ENCODE measurements around the gene HCN4. TPM values are rescaled to one million over a fixed set of nuclear protein-coding genes. Genes with fewer than 3 reads are reported as not detected.
A peak's percentile ranks its signal among the peaks of the same experiment; 100 is the strongest.

Gene HCN4
- polyA plus RNA-seq, 4 donors: 0.13 to 0.45 (median 0.27) TPM

DNA sequence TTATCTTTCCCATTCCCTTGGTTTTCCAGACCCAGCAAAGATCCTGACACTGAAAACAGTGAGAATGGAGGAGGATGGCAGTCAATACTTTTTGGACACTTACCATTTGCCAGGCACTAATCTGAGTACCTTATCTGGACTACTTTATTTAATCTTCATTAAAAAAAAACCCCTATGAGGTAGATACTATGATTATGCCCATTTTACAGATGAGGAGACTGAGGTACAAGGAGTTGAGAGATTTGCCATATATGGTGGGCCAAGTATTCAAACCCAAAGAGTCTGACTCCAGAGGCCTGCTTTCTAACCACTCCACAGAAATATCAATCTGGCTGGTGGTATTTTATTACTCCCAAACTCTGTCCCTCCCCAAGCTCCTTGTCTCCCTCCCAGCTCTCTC lies 19.6 kb downstream of the HCN4 start:
- FAIRE-seq (no peak), DNase-seq (no peak)
- no peaks in the 10 kb centered on the region for H3K9me3 ChIP-seq (ENCODE audit: control insufficient read depth in 2 of 2, insufficient read depth in 1 of 2, low read depth in 1 of 2, low read length in 1 of 2)
- H3K4me1 ChIP-seq (ENCODE audit: control insufficient read depth in 3 of 3, insufficient read depth in 2 of 3, low read depth in 1 of 3, low read length in 2 of 3): no peaks in the 10 kb centered on the region
- H3K27ac ChIP-seq (ENCODE audit: low read depth in 1 of 3, low read length in 2 of 3): no peak overlapping the region
- H3K27me3 ChIP-seq (ENCODE audit: control insufficient read depth in 3 of 3, insufficient read depth in 3 of 3, low read length in 3 of 3): peaks cover 0 to 13% (median 3%) of the 10 kb centered on the region in 3 donors
- H3K4me3 ChIP-seq (ENCODE audit: low read depth in 1 of 3, low read length in 3 of 3): no peak overlapping the region
- no peaks in the 10 kb centered on the region for H3K36me3 ChIP-seq (ENCODE audit: control insufficient read depth in 3 of 3, insufficient read depth in 2 of 3, low read depth in 1 of 3, low read length in 3 of 3)

DNA sequence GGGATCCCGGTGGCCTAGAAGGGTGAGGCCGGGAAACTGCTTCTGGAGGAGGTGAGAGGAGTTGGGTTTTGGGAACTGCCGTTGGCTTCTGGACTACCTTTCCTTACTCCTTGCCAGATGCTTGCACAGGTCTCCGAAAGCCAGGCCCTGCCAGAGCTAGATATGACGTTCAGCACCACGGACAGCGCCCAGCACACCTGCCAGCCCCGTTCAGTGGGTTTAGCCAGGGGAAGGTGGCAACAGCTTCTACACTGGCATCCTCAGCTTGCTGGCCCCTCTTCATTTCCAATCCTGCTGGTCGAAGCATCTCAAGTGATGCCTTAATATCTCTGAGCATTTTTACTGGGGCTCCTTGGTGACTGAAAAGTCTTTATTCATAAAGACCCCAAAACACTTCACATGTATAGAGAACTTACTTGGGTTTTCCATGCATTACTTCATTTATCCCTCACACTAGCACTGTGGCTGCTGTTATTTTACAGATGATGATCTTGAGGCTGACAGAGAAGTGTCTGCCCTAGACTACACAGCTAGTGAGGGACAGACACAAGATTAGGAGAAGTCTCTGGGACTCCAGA lies 21.9 kb downstream of the HCN4 start:
- no peak overlapping the region for H3K27ac ChIP-seq (ENCODE audit: low read depth in 1 of 3, low read length in 2 of 3)
- WGBS, 3 donors: 9 to 24% (median 16%) methylated on average over 9 of the region's 9 CpGs
- DNase-seq (peak; percentile 67 to 83), FAIRE-seq (no peak)
- H3K27me3 ChIP-seq (ENCODE audit: control insufficient read depth in 3 of 3, insufficient read depth in 3 of 3, low read length in 3 of 3): peaks cover 0 to 10% (median 0%) of the 10 kb centered on the region in 3 donors
- H3K4me3 ChIP-seq (ENCODE audit: low read depth in 1 of 3, low read length in 3 of 3): no peak overlapping the region
- H3K9me3 ChIP-seq (ENCODE audit: control insufficient read depth in 2 of 2, insufficient read depth in 1 of 2, low read depth in 1 of 2, low read length in 1 of 2): peaks cover 0 to 4% of the 10 kb centered on the region in 2 donors
- H3K36me3 ChIP-seq (ENCODE audit: control insufficient read depth in 3 of 3, insufficient read depth in 2 of 3, low read depth in 1 of 3, low read length in 3 of 3): no peaks in the 10 kb centered on the region
- no peaks in the 10 kb centered on the region for H3K4me1 ChIP-seq (ENCODE audit: control insufficient read depth in 3 of 3, insufficient read depth in 2 of 3, low read depth in 1 of 3, low read length in 2 of 3)

DNA sequence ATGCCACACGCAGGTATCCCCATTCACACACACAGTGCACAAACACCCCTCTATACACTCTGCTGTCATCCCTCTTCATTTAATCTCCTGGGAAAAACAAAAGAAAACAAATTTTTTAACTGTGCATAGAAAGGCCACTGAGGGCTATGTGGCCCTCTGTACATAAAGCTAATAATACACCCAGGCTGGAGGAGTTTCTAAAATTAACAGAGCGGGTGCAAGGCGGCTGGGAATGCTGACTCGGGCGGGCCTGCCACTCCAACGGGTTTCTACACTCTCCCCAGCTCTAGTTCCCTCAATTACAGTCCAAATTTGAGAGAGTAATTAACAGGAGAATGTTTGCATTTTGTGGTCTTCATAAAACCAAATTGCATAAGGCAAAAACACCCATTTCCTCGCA lies 23.1 kb downstream of the HCN4 start:
- 79 to 81% (median 79%) methylated on average over 7 of the region's 7 CpGs for WGBS, 3 donors
- no peak for DNase-seq
- H3K9me3 ChIP-seq (ENCODE audit: control insufficient read depth in 2 of 2, insufficient read depth in 1 of 2, low read depth in 1 of 2, low read length in 1 of 2): peaks cover 0 to 4% of the 10 kb centered on the region in 2 donors
- FAIRE-seq: no peak
- peaks cover 0 to 5% (median 0%) of the 10 kb centered on the region in 3 donors for H3K27me3 ChIP-seq (ENCODE audit: control insufficient read depth in 3 of 3, insufficient read depth in 3 of 3, low read length in 3 of 3)
- H3K4me3 ChIP-seq (ENCODE audit: low read depth in 1 of 3, low read length in 3 of 3): no peak overlapping the region
- no peaks in the 10 kb centered on the region for H3K36me3 ChIP-seq (ENCODE audit: control insufficient read depth in 3 of 3, insufficient read depth in 2 of 3, low read depth in 1 of 3, low read length in 3 of 3)
- H3K27ac ChIP-seq (ENCODE audit: low read depth in 1 of 3, low read length in 2 of 3): no peak overlapping the region
- no peaks in the 10 kb centered on the region for H3K4me1 ChIP-seq (ENCODE audit: control insufficient read depth in 3 of 3, insufficient read depth in 2 of 3, low read depth in 1 of 3, low read length in 2 of 3)

DNA sequence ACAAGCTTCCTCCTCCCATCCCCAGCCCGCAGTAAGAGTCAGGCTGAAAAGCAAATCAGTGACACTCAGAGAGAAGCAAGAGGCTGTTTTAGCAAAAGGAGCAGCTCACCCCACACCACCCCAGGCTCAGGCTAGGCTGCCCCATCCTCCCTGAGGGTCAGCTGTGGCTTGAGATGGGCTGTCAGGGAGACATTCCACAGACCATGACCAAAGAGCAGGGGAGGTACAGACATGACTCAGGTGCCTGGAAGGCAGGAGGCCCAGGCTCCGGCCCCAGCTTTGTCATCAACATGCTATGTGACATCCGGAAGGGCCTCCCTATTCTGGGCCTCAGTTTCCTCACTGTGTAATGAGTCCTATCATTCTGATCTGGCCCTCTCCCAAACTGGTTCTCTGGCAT lies 24.7 kb downstream of the HCN4 start:
- no peak for DNase-seq
- Histone ChIP-seq H3K27me3 (ENCODE audit: control insufficient read depth in 3 of 3, insufficient read depth in 3 of 3, low read length in 3 of 3) (no peaks in the 10 kb centered on the region), H3K9me3 (ENCODE audit: control insufficient read depth in 2 of 2, insufficient read depth in 1 of 2, low read depth in 1 of 2, low read length in 1 of 2) (peaks cover 0 to 4% of the 10 kb centered on the region in 2 donors), H3K27ac (ENCODE audit: low read depth in 1 of 3, low read length in 2 of 3) (no peak overlapping the region), H3K36me3 (ENCODE audit: control insufficient read depth in 3 of 3, insufficient read depth in 2 of 3, low read depth in 1 of 3, low read length in 3 of 3) (no peaks in the 10 kb centered on the region), H3K4me1 (ENCODE audit: control insufficient read depth in 3 of 3, insufficient read depth in 2 of 3, low read depth in 1 of 3, low read length in 2 of 3) (no peaks in the 10 kb centered on the region), H3K4me3 (ENCODE audit: low read depth in 1 of 3, low read length in 3 of 3) (no peak overlapping the region)
- FAIRE-seq: no peak
- WGBS, 3 donors: 76 to 86% (median 83%) methylated on average over 3 of the region's 3 CpGs

- Histone ChIP-seq H3K4me3 (ENCODE audit: low read depth in 1 of 3, low read length in 3 of 3) (no peak overlapping the region), H3K36me3 (ENCODE audit: control insufficient read depth in 3 of 3, insufficient read depth in 2 of 3, low read depth in 1 of 3, low read length in 3 of 3) (no peaks in the 10 kb centered on the region), H3K4me1 (ENCODE audit: control insufficient read depth in 3 of 3, insufficient read depth in 2 of 3, low read depth in 1 of 3, low read length in 2 of 3) (no peaks in the 10 kb centered on the region), H3K27me3 (ENCODE audit: control insufficient read depth in 3 of 3, insufficient read depth in 3 of 3, low read length in 3 of 3) (peaks cover 0 to 2% (median 0%) of the 10 kb centered on the region in 3 donors), H3K27ac (ENCODE audit: low read depth in 1 of 3, low read length in 2 of 3) (no peak overlapping the region), H3K9me3 (ENCODE audit: control insufficient read depth in 2 of 2, insufficient read depth in 1 of 2, low read depth in 1 of 2, low read length in 1 of 2) (peaks cover 0 to 4% of the 10 kb centered on the region in 2 donors)
- WGBS, 3 donors: 80 to 83% (median 81%) methylated on average over 14 of the region's 14 CpGs
- FAIRE-seq (no peak), DNase-seq (no peak)
Measured at GRCh38 chr15:73341886-73342600, 26.7 kb downstream of the HCN4 start.

GRCh38 chr15:73340502-73341192 lies 28.1 kb downstream of the HCN4 start:
- 69 to 78% (median 74%) methylated on average over 9 of the region's 9 CpGs for WGBS, 3 donors
- DNase-seq: no peak
- Histone ChIP-seq H3K4me1 (ENCODE audit: control insufficient read depth in 3 of 3, insufficient read depth in 2 of 3, low read depth in 1 of 3, low read length in 2 of 3) (no peaks in the 10 kb centered on the region), H3K36me3 (ENCODE audit: control insufficient read depth in 3 of 3, insufficient read depth in 2 of 3, low read depth in 1 of 3, low read length in 3 of 3) (no peaks in the 10 kb centered on the region), H3K9me3 (ENCODE audit: control insufficient read depth in 2 of 2, insufficient read depth in 1 of 2, low read depth in 1 of 2, low read length in 1 of 2) (peaks cover 0 to 4% of the 10 kb centered on the region in 2 donors), H3K27me3 (ENCODE audit: control insufficient read depth in 3 of 3, insufficient read depth in 3 of 3, low read length in 3 of 3) (peaks cover 0 to 2% (median 0%) of the 10 kb centered on the region in 3 donors), H3K27ac (ENCODE audit: low read depth in 1 of 3, low read length in 2 of 3) (no peak overlapping the region), H3K4me3 (ENCODE audit: low read depth in 1 of 3, low read length in 3 of 3) (no peak overlapping the region)
- no peak for FAIRE-seq

DNA sequence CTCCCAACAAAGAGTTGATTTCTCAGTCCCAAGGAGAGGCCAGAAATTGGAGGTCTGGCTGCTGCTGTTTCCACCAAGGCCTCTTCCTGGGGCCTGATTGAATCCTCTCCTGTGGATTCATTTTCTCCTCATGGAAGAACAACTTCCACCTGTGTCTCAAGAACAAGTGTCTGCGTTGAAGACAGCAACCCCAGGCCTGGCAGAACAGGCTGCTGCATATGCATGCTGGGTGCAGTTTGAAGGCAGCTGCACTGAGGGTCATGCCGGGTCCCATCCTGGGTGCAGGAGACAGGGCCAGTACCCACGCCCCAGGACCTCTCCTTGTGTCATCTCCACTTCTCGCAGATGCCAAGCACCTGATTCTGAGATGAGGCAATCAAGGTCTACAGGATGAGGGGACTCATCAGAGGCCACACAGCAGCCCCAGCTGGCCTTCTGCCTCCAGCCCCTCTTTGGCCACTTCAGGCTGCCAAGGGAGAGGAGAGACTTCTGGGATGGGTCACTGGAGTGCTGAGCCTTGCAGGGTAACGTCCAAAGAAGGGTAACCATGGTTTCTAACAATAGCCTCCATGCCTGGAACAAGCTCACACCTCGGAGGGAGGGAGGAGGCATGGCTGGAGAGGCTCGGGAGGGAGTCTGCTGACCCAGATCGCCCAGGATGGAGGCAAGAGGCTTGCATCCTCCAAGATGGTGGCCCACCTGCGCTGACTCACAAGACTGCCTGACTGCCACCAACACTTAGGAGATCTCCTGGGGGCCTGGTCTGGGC lies 30.0 kb downstream of the HCN4 start:
- Histone ChIP-seq H3K27me3 (ENCODE audit: control insufficient read depth in 3 of 3, insufficient read depth in 3 of 3, low read length in 3 of 3) (peaks cover 0 to 2% (median 0%) of the 10 kb centered on the region in 3 donors), H3K4me3 (ENCODE audit: low read depth in 1 of 3, low read length in 3 of 3) (no peak overlapping the region), H3K4me1 (ENCODE audit: control insufficient read depth in 3 of 3, insufficient read depth in 2 of 3, low read depth in 1 of 3, low read length in 2 of 3) (no peaks in the 10 kb centered on the region), H3K36me3 (ENCODE audit: control insufficient read depth in 3 of 3, insufficient read depth in 2 of 3, low read depth in 1 of 3, low read length in 3 of 3) (no peaks in the 10 kb centered on the region), H3K9me3 (ENCODE audit: control insufficient read depth in 2 of 2, insufficient read depth in 1 of 2, low read depth in 1 of 2, low read length in 1 of 2) (peaks cover 0 to 4% of the 10 kb centered on the region in 2 donors), H3K27ac (ENCODE audit: low read depth in 1 of 3, low read length in 2 of 3) (no peak overlapping the region)
- 71 to 76% (median 74%) methylated on average over 9 of the region's 9 CpGs for WGBS, 3 donors
- DNase-seq: no peak
- FAIRE-seq: no peak

GRCh38 chr15:73338058-73338457 lies 30.7 kb downstream of the HCN4 start:
- FAIRE-seq (no peak), DNase-seq (no peak)
- peaks cover 0 to 2% (median 0%) of the 10 kb centered on the region in 3 donors for H3K27me3 ChIP-seq (ENCODE audit: control insufficient read depth in 3 of 3, insufficient read depth in 3 of 3, low read length in 3 of 3)
- H3K4me3 ChIP-seq (ENCODE audit: low read depth in 1 of 3, low read length in 3 of 3): no peak overlapping the region
- peaks cover 0 to under 1% of the 10 kb centered on the region in 2 donors for H3K9me3 ChIP-seq (ENCODE audit: control insufficient read depth in 2 of 2, insufficient read depth in 1 of 2, low read depth in 1 of 2, low read length in 1 of 2)
- 56 to 67% (median 66%) methylated on average over 6 of the region's 6 CpGs for WGBS, 3 donors
- no peaks in the 10 kb centered on the region for H3K36me3 ChIP-seq (ENCODE audit: control insufficient read depth in 3 of 3, insufficient read depth in 2 of 3, low read depth in 1 of 3, low read length in 3 of 3)
- H3K4me1 ChIP-seq (ENCODE audit: control insufficient read depth in 3 of 3, insufficient read depth in 2 of 3, low read depth in 1 of 3, low read length in 2 of 3): no peaks in the 10 kb centered on the region
- no peak overlapping the region for H3K27ac ChIP-seq (ENCODE audit: low read depth in 1 of 3, low read length in 2 of 3)
